ENCODE results near the gene MAP3K2.

The MAP3K2 gene, protein sequence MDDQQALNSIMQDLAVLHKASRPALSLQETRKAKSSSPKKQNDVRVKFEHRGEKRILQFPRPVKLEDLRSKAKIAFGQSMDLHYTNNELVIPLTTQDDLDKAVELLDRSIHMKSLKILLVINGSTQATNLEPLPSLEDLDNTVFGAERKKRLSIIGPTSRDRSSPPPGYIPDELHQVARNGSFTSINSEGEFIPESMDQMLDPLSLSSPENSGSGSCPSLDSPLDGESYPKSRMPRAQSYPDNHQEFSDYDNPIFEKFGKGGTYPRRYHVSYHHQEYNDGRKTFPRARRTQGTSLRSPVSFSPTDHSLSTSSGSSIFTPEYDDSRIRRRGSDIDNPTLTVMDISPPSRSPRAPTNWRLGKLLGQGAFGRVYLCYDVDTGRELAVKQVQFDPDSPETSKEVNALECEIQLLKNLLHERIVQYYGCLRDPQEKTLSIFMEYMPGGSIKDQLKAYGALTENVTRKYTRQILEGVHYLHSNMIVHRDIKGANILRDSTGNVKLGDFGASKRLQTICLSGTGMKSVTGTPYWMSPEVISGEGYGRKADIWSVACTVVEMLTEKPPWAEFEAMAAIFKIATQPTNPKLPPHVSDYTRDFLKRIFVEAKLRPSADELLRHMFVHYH

DNA sequence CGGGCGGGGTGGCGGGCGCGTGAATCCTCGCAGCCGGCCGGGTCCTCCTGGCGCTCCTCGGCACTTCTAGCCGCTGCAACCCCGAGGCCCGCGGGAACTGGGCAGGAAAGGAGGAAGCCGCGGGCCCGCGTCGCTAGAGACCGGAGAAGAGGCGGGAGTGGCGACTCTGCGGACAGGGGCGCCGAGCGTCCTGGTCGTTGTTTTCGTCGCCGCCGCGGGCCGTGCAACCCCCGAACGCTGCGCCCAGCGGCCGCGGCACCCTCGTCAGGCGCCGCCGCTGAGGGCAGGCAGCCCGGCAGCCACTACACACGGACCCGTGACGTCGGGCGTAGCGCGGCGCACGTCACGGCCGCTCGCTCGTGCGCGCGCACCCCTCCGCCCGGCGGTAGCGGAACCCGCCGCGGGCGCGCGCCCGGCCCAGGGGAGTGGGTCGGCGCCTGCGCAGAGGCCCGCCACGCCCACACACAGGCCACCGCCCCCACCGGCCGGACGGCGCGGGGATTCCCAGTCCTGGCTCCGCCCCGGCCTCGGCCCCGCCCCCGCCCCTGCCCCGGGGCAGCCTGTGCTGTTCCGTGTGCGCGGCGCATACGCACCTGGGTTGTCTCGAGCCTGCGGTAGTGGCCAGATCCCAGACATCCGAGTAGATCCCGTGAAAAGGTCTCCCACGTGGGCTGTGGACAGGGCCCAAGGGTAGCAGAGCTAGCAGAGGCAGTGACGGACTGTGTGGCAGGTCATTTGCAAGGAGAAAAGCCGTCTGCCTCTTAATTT is at the start of gene MAP3K2:
Gene MAP3K2, minus strand, starts transcription at position 321 of the 768 bp plus-strand sequence. CDS start 44,846 bp downstream, outside the sequence.
- Histone ChIP-seq H3K36me3 (replicated peaks) (no peaks in the 10 kb centered on the region), H3K27ac (peak within 1 kb of the TSS; percentile 96), H3K27me3 (replicated peaks) (no peaks in the 10 kb centered on the region), H3K4me3 (ENCODE audit: low read depth, low read length) (peak within 1 kb of the TSS; percentile 80)
- in situ Hi-C loops (cut with HindIII; ENCODE audit: low pct_ligation_motif_present, low sequenced_read_pairs), result no loop called here
- DNase-seq, result peak; percentile 68
- TF ChIP-seq, protein P1, sequence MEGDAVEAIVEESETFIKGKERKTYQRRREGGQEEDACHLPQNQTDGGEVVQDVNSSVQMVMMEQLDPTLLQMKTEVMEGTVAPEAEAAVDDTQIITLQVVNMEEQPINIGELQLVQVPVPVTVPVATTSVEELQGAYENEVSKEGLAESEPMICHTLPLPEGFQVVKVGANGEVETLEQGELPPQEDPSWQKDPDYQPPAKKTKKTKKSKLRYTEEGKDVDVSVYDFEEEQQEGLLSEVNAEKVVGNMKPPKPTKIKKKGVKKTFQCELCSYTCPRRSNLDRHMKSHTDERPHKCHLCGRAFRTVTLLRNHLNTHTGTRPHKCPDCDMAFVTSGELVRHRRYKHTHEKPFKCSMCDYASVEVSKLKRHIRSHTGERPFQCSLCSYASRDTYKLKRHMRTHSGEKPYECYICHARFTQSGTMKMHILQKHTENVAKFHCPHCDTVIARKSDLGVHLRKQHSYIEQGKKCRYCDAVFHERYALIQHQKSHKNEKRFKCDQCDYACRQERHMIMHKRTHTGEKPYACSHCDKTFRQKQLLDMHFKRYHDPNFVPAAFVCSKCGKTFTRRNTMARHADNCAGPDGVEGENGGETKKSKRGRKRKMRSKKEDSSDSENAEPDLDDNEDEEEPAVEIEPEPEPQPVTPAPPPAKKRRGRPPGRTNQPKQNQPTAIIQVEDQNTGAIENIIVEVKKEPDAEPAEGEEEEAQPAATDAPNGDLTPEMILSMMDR (IDR thresholded peaks at IDR 0.05; ENCODE audit: low read depth, low read length, missing control alignments), result no peak

DNA sequence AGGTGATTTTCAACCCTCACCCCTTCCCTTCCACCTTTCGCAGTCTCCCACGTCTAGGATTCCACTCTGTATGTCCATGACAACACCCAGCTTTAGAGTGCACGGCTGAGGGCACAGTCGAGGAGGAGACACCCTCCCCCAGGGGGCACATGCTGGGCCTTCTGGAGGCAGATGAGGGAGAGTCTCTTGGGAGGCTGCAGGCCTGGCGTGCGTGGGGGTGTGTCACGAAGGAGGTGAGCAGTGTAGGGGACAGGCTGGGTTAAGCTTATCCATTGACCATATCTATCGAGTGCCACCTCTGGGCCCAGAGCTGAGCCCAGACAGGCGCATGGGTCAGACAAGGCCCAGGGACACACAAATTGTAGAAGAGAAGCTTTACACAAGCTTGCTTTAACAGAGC is 49.3 kb upstream of the MAP3K2 start:
- no peaks in the 10 kb centered on the region for H3K36me3 ChIP-seq (replicated peaks)
- in situ Hi-C loops (cut with HindIII; ENCODE audit: low pct_ligation_motif_present, low sequenced_read_pairs), result no loop called here
- no peak for DNase-seq
- no peaks in the 10 kb centered on the region for H3K27me3 ChIP-seq (replicated peaks)
- H3K27ac ChIP-seq, result no peak overlapping the region
- TF ChIP-seq, protein P1 (IDR thresholded peaks at IDR 0.05; ENCODE audit: low read depth, low read length, missing control alignments), result no peak
- H3K4me3 ChIP-seq (ENCODE audit: low read depth, low read length), result no peak overlapping the region

DNA sequence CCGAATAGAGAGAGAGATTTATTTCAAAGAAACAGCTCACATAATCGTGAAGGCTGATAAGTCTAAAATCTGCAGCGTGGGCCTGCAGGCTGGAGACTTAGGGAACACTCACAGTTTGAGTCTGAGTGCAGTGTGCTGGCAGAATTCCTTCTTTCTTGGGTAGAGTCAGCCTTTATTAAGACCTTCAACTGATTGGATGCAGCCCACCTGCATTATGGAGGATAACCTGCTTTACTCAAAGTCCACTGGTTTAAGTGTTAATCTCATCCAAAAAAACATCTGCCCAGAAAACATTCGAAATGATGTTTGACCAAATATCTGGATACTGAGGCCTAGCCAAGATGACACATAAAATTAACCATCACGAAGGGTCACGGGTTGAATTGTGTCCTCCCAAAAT is 46.7 kb upstream of the MAP3K2 start:
- no peak overlapping the region for H3K4me3 ChIP-seq (ENCODE audit: low read depth, low read length)
- no peaks in the 10 kb centered on the region for H3K27me3 ChIP-seq (replicated peaks)
- in situ Hi-C loops (cut with HindIII; ENCODE audit: low pct_ligation_motif_present, low sequenced_read_pairs), result no loop called here
- DNase-seq, result no peak
- TF ChIP-seq, protein P1 (IDR thresholded peaks at IDR 0.05; ENCODE audit: low read depth, low read length, missing control alignments), result no peak
- H3K27ac ChIP-seq, result no peak overlapping the region
- no peaks in the 10 kb centered on the region for H3K36me3 ChIP-seq (replicated peaks)

- no peaks in the 10 kb centered on the region for H3K27me3 ChIP-seq (replicated peaks)
- H3K27ac ChIP-seq, result no peak overlapping the region
- no peak for DNase-seq
- in situ Hi-C loops (cut with HindIII; ENCODE audit: low pct_ligation_motif_present, low sequenced_read_pairs), result no loop called here
- TF ChIP-seq, protein P1 (IDR thresholded peaks at IDR 0.05; ENCODE audit: low read depth, low read length, missing control alignments), result no peak
- no peak overlapping the region for H3K4me3 ChIP-seq (ENCODE audit: low read depth, low read length)
- H3K36me3 ChIP-seq (replicated peaks), result no peaks in the 10 kb centered on the region
Measured at GRCh38 chr2:127431408-127432023, 43.7 kb upstream of the MAP3K2 start.

- in situ Hi-C loops (cut with HindIII; ENCODE audit: low pct_ligation_motif_present, low sequenced_read_pairs), result no loop called here
- Histone ChIP-seq H3K4me3 (ENCODE audit: low read depth, low read length) (no peak overlapping the region), H3K27ac (no peak overlapping the region), H3K27me3 (replicated peaks) (no peaks in the 10 kb centered on the region), H3K36me3 (replicated peaks) (no peaks in the 10 kb centered on the region)
- no peak for DNase-seq
- TF ChIP-seq, protein P1 (IDR thresholded peaks at IDR 0.05; ENCODE audit: low read depth, low read length, missing control alignments), result no peak
Measured at GRCh38 chr2:127429844-127430425, 42.2 kb upstream of the MAP3K2 start.

Measured in brain microvascular endothelial cell (primary cell).